ENCODE data around the gene PRKD2. TPM values are rescaled to one million over a fixed set of nuclear protein-coding genes. Genes with fewer than 3 reads are reported as not detected.

The PRKD2 gene
- total and polyA plus RNA-seq, 10 of the 15 experiments (the other 5 are each of a cell fraction or from before 2014, with no cell fraction given) = 2.3 to 98.8 (median 32.9) TPM

DNA sequence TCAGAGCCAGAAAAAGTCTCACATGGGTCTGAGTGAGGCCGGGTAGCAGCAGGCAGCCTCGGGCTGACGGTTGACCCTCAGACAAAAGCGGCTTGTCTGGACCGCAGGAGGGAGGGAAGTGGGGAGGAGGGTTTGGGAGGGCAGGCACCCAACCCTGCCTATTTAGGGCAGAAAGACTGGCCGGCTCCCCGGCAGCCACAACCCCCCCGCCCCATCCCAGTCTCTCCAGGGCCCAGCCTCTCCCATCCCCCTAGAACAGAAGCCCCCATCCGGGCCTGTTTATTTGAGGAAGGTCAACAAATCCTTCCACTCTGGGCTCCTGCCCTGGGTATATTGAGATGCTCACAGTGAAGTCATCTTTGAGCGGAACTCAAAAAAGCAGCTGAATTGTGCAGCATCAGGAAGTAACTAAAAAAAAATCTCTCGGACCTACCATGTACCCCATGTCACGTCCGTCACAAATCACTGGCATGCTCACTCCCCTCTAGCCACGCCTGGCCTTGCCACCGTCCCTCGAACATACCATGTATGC is 62.2 kb downstream of the PRKD2 start:
- intact Hi-C loops (cut with micrococcal nuclease; ENCODE audit: unreplicated experiment) = no loop called here
- Histone ChIP-seq H2AFZ (ENCODE audit: control insufficient read depth, low read depth, low read length) (peak overlapping the region; percentile 21), H3K9me3 (replicated peaks; ENCODE audit: control insufficient read depth, insufficient read depth, low read length) (no peaks in the 10 kb centered on the region), H3K36me3 (ENCODE audit: control insufficient read depth in 2 of 2, insufficient read depth in 2 of 2, low read length in 1 of 2) (no peaks in the 10 kb centered on the region), H3K4me2 (ENCODE audit: control insufficient read depth, insufficient read depth) (no peak overlapping the region), H3K9ac (ENCODE audit: control insufficient read depth, insufficient read depth, low read length) (no peak overlapping the region), H3K4me1 (ENCODE audit: control insufficient read depth, insufficient read depth, low read length) (peaks cover 3% of the 10 kb centered on the region), H3K79me2 (ENCODE audit: control insufficient read depth, insufficient read depth, low read length) (no peaks in the 10 kb centered on the region), H3K27ac (ENCODE audit: control insufficient read depth, insufficient read depth) (no peak overlapping the region), H4K20me1 (ENCODE audit: control insufficient read depth, insufficient read depth) (no peaks in the 10 kb centered on the region), H3K4me3 (no peak overlapping the region), H3K27me3 (replicated peaks in 1 of 2; ENCODE audit: control insufficient read depth in 2 of 2, insufficient read depth in 2 of 2, low read length in 1 of 2) (peaks cover 2 to 3% of the 10 kb centered on the region in 2 experiments)
- SMC1A ChIA-PET (ENCODE audit: uncharacterized antibody, unreplicated experiment) = interaction anchor here (0.6 to 1.1 kb wide), 2 partner anchors 37 to 54 kb away, joined by 3 read pairs; partner anchors contain the start of gene CALM3
- CTCF ChIA-PET = interaction anchor here (0.6 kb wide), 1 partner anchor 9 kb away, joined by 3 read pairs; no protein-coding TSS in a partner anchor
- 30% methylated on average over 11 of the region's 16 CpGs for WGBS (ENCODE audit: insufficient coverage, insufficient replicate concordance, low lambda C conversion rate, missing lambda C conversion rate)
- no peak for FAIRE-seq
- in situ Hi-C loops (cut with MboI) = no loop called here
- RAD21 ChIA-PET (ENCODE audit: unreplicated experiment) = interaction anchor here (0.7 kb wide), 1 partner anchor 38 kb away, joined by 3 read pairs; no protein-coding TSS in a partner anchor
- no peak for DNase-seq (ENCODE audit: low read depth, low spot score)
- POLR2A ChIA-PET = no interaction called here
- no TSS peak for BruUV-seq (replicated peaks)
- peak; percentile 74 for ATAC-seq
- TF ChIP-seq FOXM1 (IDR thresholded peaks at IDR 0.05; ENCODE audit: low read depth, low read length) = no peak
- TF ChIP-seq, protein P1, sequence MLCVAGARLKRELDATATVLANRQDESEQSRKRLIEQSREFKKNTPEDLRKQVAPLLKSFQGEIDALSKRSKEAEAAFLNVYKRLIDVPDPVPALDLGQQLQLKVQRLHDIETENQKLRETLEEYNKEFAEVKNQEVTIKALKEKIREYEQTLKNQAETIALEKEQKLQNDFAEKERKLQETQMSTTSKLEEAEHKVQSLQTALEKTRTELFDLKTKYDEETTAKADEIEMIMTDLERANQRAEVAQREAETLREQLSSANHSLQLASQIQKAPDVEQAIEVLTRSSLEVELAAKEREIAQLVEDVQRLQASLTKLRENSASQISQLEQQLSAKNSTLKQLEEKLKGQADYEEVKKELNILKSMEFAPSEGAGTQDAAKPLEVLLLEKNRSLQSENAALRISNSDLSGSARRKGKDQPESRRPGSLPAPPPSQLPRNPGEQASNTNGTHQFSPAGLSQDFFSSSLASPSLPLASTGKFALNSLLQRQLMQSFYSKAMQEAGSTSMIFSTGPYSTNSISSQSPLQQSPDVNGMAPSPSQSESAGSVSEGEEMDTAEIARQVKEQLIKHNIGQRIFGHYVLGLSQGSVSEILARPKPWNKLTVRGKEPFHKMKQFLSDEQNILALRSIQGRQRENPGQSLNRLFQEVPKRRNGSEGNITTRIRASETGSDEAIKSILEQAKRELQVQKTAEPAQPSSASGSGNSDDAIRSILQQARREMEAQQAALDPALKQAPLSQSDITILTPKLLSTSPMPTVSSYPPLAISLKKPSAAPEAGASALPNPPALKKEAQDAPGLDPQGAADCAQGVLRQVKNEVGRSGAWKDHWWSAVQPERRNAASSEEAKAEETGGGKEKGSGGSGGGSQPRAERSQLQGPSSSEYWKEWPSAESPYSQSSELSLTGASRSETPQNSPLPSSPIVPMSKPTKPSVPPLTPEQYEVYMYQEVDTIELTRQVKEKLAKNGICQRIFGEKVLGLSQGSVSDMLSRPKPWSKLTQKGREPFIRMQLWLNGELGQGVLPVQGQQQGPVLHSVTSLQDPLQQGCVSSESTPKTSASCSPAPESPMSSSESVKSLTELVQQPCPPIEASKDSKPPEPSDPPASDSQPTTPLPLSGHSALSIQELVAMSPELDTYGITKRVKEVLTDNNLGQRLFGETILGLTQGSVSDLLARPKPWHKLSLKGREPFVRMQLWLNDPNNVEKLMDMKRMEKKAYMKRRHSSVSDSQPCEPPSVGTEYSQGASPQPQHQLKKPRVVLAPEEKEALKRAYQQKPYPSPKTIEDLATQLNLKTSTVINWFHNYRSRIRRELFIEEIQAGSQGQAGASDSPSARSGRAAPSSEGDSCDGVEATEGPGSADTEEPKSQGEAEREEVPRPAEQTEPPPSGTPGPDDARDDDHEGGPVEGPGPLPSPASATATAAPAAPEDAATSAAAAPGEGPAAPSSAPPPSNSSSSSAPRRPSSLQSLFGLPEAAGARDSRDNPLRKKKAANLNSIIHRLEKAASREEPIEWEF (IDR thresholded peaks at IDR 0.05; ENCODE audit: insufficient replicate concordance, low read depth, low read length) = no peak
- TF ChIP-seq ESRRA (IDR thresholded peaks at IDR 0.05; ENCODE audit: low read length) = no peak
- no peak for TF ChIP-seq STAT1 (conservative IDR thresholded peaks at IDR 0.05)
- TF ChIP-seq BACH1 (IDR thresholded peaks at IDR 0.05; ENCODE audit: borderline replicate concordance) = no peak
- 0 out of 2 replicates have a peak, but pooled peaks have one; percentile 42 for TF ChIP-seq RFX5 (IDR thresholded peaks at IDR 0.05; ENCODE audit: low read depth, low read length)
- 0 out of 2 replicates have a peak, but pooled peaks have one; percentile 19 for TF ChIP-seq MXI1 (IDR thresholded peaks at IDR 0.05; ENCODE audit: low read depth, low read length)
- 0 out of 4 replicates have a peak, but pooled peaks of 1 of the 2 experiments have one; percentile 27 for TF ChIP-seq SRF (IDR thresholded peaks at IDR 0.05; ENCODE audit: low read depth in 2 of 2, low read length in 2 of 2)
- no peak for TF ChIP-seq FOXK2 (IDR thresholded peaks at IDR 0.05)
- no peak for TF ChIP-seq HDGF (IDR thresholded peaks at IDR 0.05)
- TF ChIP-seq SUPT20H (IDR thresholded peaks at IDR 0.05; ENCODE audit: borderline replicate concordance, control insufficient read depth, low read depth, low read length) = no peak
- no peak for TF ChIP-seq HDAC2 (IDR thresholded peaks at IDR 0.05)
- TF ChIP-seq, protein P2, sequence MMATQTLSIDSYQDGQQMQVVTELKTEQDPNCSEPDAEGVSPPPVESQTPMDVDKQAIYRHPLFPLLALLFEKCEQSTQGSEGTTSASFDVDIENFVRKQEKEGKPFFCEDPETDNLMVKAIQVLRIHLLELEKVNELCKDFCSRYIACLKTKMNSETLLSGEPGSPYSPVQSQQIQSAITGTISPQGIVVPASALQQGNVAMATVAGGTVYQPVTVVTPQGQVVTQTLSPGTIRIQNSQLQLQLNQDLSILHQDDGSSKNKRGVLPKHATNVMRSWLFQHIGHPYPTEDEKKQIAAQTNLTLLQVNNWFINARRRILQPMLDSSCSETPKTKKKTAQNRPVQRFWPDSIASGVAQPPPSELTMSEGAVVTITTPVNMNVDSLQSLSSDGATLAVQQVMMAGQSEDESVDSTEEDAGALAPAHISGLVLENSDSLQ (IDR thresholded peaks at IDR 0.05) = peak; percentile 48; the same call in 1 of the 2 replicates
- TF ChIP-seq, protein P3, sequence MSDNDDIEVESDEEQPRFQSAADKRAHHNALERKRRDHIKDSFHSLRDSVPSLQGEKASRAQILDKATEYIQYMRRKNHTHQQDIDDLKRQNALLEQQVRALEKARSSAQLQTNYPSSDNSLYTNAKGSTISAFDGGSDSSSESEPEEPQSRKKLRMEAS (IDR thresholded peaks at IDR 0.05; ENCODE audit: low read depth, low read length) = no peak
- TF ChIP-seq, protein P4, sequence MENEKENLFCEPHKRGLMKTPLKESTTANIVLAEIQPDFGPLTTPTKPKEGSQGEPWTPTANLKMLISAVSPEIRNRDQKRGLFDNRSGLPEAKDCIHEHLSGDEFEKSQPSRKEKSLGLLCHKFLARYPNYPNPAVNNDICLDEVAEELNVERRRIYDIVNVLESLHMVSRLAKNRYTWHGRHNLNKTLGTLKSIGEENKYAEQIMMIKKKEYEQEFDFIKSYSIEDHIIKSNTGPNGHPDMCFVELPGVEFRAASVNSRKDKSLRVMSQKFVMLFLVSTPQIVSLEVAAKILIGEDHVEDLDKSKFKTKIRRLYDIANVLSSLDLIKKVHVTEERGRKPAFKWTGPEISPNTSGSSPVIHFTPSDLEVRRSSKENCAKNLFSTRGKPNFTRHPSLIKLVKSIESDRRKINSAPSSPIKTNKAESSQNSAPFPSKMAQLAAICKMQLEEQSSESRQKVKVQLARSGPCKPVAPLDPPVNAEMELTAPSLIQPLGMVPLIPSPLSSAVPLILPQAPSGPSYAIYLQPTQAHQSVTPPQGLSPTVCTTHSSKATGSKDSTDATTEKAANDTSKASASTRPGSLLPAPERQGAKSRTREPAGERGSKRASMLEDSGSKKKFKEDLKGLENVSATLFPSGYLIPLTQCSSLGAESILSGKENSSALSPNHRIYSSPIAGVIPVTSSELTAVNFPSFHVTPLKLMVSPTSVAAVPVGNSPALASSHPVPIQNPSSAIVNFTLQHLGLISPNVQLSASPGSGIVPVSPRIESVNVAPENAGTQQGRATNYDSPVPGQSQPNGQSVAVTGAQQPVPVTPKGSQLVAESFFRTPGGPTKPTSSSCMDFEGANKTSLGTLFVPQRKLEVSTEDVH (IDR thresholded peaks at IDR 0.05; ENCODE audit: low read depth, partially characterized antibody) = no peak

Data from GM12878 (cell line).